NCI-H526 (cell line): ENCODE results near the gene EID3.
"Not testable (repeated sequence)": the region's sequence is repeated elsewhere in the genome, so short reads cannot be mapped to it uniquely, and the experiment has no call there.

Experiments used
- DNase-seq, 2 experiments: peaks; one replicate each; lab custom pipeline; 2025; lab: John Stamatoyannopoulos, UW

EID3 gene

GRCh38 chr12:104303538-104304151 is at the start of gene EID3:
TSS of gene EID3 (plus strand) at chr12:104303739. CDS start at chr12:104303935, 196 bp downstream.
- DNase-seq = no peak

GRCh38 chr12:104257913-104258472 is 45.5 kb upstream of the EID3 start:
- DNase-seq = no peak

- no peak for DNase-seq
These were observed 45.0 kb upstream of the EID3 start for GRCh38 chr12:104258476-104259067.

GRCh38 chr12:104263026-104263425 is 40.5 kb upstream of the EID3 start:
- DNase-seq = no peak

- DNase-seq = peak; percentile 81 to 84
These were observed 39.8 kb upstream of the EID3 start for GRCh38 chr12:104263580-104264358.

- DNase-seq = not testable (repeated sequence)
These were observed 38.1 kb upstream of the EID3 start for GRCh38 chr12:104265436-104265835.

- DNase-seq = no peak
These were observed 30.6 kb upstream of the EID3 start for GRCh38 chr12:104272938-104273337.

GRCh38 chr12:104273503-104273902 is 30.0 kb upstream of the EID3 start:
- no peak for DNase-seq

GRCh38 chr12:104274811-104275210 is 28.7 kb upstream of the EID3 start:
- DNase-seq = no peak

GRCh38 chr12:104275689-104276088 is 27.9 kb upstream of the EID3 start:
- DNase-seq = no peak

GRCh38 chr12:104276273-104277131 is 27.0 kb upstream of the EID3 start:
- no peak for DNase-seq

GRCh38 chr12:104279164-104279563 is 24.4 kb upstream of the EID3 start:
- no peak for DNase-seq

GRCh38 chr12:104280111-104280510 is 23.4 kb upstream of the EID3 start:
- DNase-seq = no peak

GRCh38 chr12:104280717-104281458 is 22.7 kb upstream of the EID3 start:
- DNase-seq = no peak

GRCh38 chr12:104281636-104282035 is 21.9 kb upstream of the EID3 start:
- no peak for DNase-seq

GRCh38 chr12:104282109-104282508 is 21.4 kb upstream of the EID3 start:
- no peak for DNase-seq

GRCh38 chr12:104285740-104286515 is 17.6 kb upstream of the EID3 start:
- DNase-seq = peak; percentile 8 to 49

GRCh38 chr12:104286516-104287482 is 16.7 kb upstream of the EID3 start:
- DNase-seq = peak; percentile 96 to 98

- peak; percentile 89 to 94 for DNase-seq
These were observed 14.8 kb upstream of the EID3 start for GRCh38 chr12:104288635-104289274.
